GM21576 (cell line): ENCODE measurements around the gene SCUBE2.

Experiments
- ATAC-seq: cut with Tn5 transposase; IDR thresholded peaks from one replicate; pipeline ENCODE4 v1.9.1; 2021; ENCODE audit warnings: mild to moderate bottlenecking, moderate library complexity; ENCODE audit not compliant: unreplicated experiment

Gene SCUBE2

DNA sequence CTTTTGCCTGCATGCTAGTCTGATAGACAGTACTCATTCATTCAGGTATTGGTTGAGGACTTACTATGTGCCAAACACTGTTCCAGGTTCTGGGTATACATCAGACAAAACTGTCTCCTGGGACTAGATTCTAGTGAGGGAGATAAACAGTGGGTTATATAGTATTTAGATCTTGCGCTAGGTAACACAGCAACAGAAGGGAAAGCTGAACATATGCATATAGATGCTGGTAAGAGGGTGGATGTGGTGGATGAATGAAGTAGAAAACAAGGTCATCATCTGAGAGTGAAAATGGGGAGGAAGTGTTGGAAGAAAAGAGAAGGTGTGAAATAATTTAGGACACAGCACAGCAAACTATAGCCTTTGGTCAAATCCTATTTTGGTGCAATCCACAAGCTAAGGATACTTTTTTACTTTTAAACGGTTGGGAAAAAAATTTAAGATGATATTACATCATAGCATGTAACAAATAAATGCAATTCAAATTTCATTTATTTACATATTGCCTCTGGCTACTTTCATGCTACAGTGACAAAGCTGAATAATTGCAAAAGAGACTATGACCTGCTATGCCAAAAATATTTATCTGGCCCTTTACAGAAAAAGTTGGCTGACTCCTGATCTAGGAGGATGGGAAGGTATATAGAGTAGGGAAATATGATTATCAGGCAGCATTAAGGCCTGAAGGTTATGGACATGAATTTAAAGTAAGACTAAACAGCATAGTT is 120.0 kb downstream of the SCUBE2 start:
- no peak for ATAC-seq
